Measurements from ENCODE around the gene RNF39. TPM values are rescaled to one million over a fixed set of nuclear protein-coding genes. Genes with fewer than 3 reads are reported as not detected.
A peak's percentile ranks its signal among the peaks of the same experiment; 100 is the strongest.

RNF39 gene
- total and polyA plus RNA-seq, 2 donors (not counting 3 experiments of a cell fraction or from before 2014, with no cell fraction given) = not detected

- peak overlapping the region; percentile 71 for H3K4me2 ChIP-seq (ENCODE audit: insufficient read depth, low read length)
- no peak for DNase-seq (ENCODE audit: low read depth, low spot score)
- H3K9me1 ChIP-seq (replicated peaks; ENCODE audit: control insufficient read depth, extremely low read depth, insufficient read depth, low read length) = no peaks in the 10 kb centered on the region
- no peaks in the 10 kb centered on the region for H3K9me3 ChIP-seq (replicated peaks; ENCODE audit: control insufficient read depth, insufficient read depth, low read length)
- peaks cover 17% of the 10 kb centered on the region for H3K4me1 ChIP-seq (ENCODE audit: control insufficient read depth, extremely low read depth, insufficient read depth, low read length)
- no peak overlapping the region for H3K9ac ChIP-seq (replicated peaks; ENCODE audit: extremely low read depth, insufficient read depth, low read length)
- BruUV-seq (replicated peaks) = no TSS peak
- peak overlapping the region; percentile 73 for H2AFZ ChIP-seq (ENCODE audit: low read depth, low read length)
- CTCF ChIA-PET = interaction anchor here (0.5 to 5.6 kb wide), 24 partner anchors 8 to 1296 kb away, joined by 3 to 311 read pairs (median 5); partner anchors contain the start of genes POLR1H, PPP1R11, TRIM31 and TRIM39
- TF ChIP-seq FOS (IDR thresholded peaks at IDR 0.05; ENCODE audit: borderline replicate concordance, insufficient read depth, low read length) (no peak), MYC (IDR thresholded peaks at IDR 0.05; ENCODE audit: low read depth, low read length) (no peak), CTCF (IDR thresholded peaks at IDR 0.05; ENCODE audit: extremely low read depth in 1 of 2, insufficient read depth in 1 of 2, low read depth in 1 of 2, low read length in 2 of 2) (no peak)
- no peak for FAIRE-seq
- no peaks in the 10 kb centered on the region for H3K36me3 ChIP-seq (ENCODE audit: control insufficient read depth in 2 of 2, extremely low read depth in 1 of 2, insufficient read depth in 2 of 2, low read length in 2 of 2)
- H3K79me2 ChIP-seq (ENCODE audit: control insufficient read depth, insufficient read depth, low read length) = no peaks in the 10 kb centered on the region
- dilution Hi-C loops (cut with MboI; ENCODE audit: extremely low pct_ligation_motif_present, low sequenced_read_pairs) = no loop called here
- intact Hi-C loops (cut with micrococcal nuclease) = loop anchor here (1.0 to 2.0 kb wide), 4 partner anchors 27 to 109 kb away; partner anchors contain the start of genes PPP1R11 and TRIM26
- no peak overlapping the region for H3K27ac ChIP-seq (ENCODE audit: insufficient read depth, low read depth, low read length)
- POLR2A ChIA-PET = no interaction called here
- H3K4me3 ChIP-seq (replicated peaks in 1 of 3; ENCODE audit: insufficient read depth in 1 of 3, low read depth in 1 of 3, low read length in 3 of 3) = peak overlapping the region in 1 of 3 experiments; percentile 34
- H3K27me3 ChIP-seq (ENCODE audit: control insufficient read depth in 2 of 2, insufficient read depth in 2 of 2, low read length in 2 of 2) = peaks cover 48 to 52% of the 10 kb centered on the region in 2 experiments
- no peaks in the 10 kb centered on the region for H4K20me1 ChIP-seq (replicated peaks; ENCODE audit: control insufficient read depth, extremely low read depth, insufficient read depth, low read length)
Observed at GRCh38 chr6:30103872-30104179, 28.3 kb upstream of the RNF39 start.
